NCI-H2081 treated with DMSO at 0.1 percent for 48 hours (cell line): ENCODE results near the gene SP140.
"Not testable (repeated sequence)": the region's sequence is repeated elsewhere in the genome, so short reads cannot be mapped to it uniquely, and the experiment has no call there.

ENCODE experiments used
- DNase-seq: peaks from one replicate; lab custom pipeline; 2025; lab: John Stamatoyannopoulos, UW

SP140 gene

DNA sequence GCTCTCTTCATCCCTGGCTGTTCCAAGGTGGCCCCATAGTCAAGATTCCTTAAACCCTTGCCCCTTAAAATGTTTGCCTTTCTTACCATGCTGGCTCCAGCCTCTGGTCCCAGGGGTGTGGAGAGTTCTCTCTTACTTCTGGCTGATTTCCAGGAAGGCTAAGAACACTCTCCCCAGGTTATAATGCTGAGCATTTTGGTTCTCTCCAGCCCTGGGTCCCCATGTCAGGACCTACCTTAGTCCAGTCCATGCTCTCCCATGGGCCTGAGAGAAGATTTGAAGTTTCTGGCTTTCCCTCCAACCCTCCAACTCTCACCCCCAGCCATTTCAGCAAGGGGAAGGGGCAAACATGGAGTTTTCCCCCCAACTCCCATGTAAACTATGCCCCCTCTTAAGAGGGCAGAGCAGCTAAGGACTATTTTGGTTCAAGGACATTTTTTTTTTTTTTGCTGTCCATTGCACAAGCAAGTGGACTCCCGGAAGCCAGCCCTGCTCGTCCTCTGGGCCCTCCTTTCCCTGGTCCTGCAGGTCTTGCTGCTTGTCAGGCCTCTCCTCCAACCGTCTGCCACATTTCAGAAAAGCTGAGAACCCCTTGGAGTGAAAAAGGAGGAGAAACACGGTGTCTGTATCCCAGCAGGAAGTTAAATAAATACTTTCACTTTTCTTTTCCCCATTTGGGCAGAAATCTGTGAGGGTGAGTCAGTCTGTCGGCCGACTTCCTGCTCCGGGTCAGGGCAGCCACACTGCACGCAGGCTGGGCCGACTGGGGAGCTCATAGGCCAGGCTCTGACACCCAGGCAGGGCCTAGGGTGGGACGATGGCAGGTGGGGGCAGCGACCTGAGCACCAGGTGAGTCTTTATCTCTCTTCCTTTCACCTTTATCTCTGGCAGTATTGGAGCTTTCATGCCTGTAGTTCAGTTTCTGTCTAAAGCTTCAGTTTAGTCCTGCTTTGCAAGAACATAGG lies 101.2 kb downstream of the SP140 start, which contains the start of gene SP140L:
Gene SP140L, plus strand, starts transcription at position 741 of the 965 bp plus-strand sequence. Its CDS starts 77 bp downstream, at position 818.
- no peak for DNase-seq

DNA sequence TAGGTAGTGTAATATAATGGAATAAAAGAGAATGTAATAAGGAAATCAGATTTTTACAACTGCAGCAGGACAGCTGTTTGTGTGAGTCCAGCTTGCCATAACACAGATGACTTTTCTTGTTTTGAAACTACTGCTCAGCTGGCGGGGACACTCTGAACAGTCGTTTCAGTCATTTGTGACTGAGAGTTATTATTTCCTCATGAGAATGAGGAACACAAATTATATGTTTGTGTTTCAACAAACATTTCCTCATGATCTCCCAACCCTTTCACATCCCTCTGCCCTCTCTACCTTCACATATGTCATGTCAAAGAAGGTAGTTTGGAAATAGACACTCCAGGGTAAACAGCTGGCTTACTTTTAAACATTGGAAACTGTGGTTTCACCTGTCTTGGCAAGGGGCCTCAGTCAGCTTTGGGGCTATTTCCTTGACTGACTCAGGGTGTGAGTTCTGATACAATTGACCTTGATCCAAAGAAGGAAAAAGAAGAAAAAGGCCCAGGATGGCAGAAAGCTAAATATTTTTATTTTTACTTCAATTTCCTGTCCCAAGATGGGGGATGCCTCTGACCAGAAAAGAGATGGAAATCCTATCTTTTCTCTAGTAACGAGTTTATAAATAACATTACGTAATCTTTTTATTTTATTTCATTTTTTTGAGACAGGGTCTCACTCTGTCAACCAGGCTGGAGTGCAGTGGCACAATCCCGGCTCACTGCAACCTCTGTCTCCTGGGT lies 102.0 kb downstream of the SP140 start:
- peak; percentile 49 for DNase-seq

DNA sequence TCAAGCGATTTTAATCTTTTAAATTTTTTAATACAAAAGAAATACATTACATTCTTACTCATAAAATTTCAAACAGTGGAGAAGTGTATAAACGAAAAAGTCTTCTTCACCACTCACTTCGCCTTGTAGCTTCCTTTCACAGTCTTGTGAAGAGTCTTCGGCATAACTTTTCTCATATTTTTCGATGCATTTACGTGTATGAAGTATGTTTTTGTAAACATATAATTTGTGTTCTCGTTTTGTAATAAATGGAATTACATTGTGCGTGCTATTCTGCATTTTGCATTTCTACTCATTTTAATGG lies 102.6 kb downstream of the SP140 start:
- DNase-seq = no peak

DNA sequence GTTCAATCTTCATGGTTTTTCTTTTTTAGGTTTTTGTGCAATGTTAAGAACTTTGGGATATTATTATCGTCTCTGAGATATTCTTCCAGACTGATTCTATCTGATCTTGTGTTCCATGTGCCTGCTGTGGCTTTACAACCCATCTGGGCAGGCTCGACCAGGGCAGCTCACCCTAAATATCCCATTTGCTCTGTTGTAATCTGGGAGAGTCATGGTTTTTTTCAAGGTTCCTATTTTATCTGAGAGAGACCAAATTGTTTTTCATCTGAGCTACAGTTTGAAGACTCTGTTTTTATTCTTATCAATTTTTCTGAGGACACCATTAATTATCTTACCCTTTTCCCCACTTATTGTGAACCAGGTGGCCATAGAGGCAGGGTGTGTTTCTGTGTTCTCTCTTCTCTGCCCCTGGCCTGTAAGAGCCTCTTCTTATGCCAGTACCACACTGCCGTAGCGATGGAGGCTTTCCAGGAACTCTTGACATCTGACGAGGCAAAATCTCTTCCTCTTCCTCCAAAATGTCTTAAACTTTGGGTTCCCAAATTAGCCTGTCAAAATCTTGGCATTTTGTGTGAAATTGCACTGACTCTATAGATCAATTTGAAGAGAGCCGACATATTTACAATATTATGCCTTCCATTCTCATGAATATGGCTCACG lies 104.5 kb downstream of the SP140 start:
- no peak for DNase-seq

DNA sequence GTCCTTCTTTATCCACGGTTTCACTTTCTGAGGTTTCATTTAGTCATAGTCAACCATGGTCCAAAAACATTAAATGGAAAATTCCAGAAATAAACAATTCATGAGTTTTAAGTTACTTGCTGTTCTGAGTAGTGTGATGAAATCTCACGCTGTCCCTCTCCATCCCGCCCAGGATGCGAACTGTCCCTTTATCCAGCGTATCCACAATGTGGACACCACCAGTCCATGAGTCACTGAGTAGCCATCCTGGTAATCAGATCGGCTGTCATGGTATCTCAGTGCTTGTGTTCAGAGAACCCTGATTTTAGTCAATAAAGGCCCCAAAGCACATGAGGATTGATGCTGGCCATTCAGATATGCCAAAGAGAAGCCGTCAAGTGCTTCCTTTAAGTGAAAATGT lies 105.2 kb downstream of the SP140 start:
- DNase-seq = no peak

DNA sequence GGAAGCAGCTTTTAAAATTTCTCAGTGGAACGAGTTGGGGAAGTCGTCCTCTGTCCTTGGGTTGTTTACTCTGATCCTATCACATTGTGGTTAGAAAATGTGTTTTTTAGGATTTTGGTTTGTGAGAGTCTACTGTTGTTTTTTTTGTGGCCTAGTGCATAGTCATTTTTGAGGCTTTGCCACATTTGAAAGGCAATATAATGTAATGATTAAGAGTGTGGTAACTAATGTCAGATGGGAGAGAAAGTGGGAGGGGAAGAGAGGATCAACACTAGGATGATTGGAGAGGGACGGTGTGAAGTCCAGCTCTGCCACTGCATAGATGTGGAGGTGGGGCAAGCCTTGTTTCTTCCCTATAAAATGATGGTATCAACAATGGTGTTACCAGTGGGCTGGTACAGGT lies 109.9 kb downstream of the SP140 start:
- DNase-seq = no peak

DNA sequence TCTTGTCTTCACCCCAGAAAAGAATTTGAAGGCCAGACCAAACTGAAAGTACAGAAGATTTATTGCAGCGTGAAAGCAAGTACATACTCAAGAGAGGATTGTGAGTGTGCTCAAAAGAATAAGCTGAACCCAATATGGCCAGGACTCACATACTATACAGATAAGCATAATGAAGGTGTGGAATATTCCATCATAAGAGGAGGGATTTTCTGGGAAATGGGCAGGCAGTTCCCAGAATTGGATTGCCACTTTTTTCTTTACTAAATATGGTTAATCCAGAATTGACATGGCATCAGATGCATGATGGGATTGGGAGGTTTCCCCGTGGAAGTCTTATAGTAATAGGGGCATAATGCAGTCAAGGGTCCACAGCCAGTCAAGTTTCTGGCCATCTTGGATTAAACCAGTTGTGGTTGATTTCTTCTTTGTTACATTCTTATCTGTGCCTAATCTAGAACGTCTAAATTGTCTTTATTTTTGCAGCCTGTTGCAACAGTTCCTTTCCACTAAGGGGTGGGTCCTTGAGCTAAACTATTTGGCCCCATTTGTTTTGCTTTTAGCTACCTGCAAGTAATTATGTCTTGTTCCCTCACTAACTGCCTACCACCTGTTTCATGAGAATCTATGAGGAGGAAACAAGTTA lies 110.4 kb downstream of the SP140 start:
- DNase-seq = no peak

DNA sequence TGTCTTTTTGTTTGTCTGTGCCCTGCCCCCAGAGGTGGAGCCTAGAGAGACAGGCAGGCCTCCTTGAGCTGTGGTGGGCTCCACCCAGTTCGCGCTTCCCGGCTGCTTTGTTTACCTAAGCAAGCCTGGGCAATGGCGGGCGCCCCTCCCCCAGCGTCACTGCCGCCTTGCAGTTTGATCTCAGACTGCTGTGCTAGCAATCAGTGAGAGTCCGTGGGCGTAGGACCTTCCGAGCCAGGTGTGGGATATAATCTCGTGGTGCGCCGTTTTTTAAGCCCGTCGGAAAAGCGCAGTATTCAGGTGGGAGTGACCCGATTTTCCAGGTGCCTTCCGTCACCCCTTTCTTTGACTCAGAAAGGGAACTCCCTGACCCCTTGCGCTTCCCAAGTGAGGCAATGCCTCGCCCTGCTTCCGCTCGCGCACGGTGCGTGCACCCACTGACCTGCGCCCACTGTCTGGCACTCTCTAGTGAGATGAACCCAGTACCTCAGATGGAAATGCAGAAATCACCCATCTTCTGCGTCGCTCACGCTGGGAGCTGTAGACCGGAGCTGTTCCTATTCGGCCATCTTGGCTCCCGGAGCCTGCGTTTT lies 116.5 kb downstream of the SP140 start:
- not testable (repeated sequence) for DNase-seq

DNA sequence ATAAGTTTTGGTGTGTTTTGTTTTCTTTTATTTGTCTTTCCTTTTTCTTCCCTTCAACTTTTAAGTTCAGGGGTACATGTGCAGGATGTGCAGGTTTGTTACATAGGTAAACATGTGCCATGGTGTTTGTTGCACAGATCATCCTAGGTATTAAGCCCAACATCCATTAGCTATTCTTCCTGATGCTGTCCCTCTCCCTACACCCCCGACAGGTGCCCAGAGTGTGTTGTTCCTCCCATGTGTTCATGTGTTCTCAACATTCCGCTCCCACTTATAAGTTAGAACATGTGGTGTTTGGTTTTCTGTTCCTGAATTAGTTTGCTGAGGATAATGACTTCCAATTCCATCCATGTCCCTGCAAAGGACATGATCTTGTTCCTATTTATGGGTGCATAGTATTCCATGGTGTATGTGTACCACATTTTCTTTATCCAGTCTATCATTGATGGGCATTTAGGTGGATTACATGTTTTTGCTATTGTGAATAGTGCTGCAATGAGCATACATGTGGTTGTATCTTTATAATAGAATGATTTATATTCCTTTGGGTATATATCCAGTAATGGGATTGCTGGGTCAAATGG lies 117.6 kb downstream of the SP140 start:
- not testable (repeated sequence) for DNase-seq

DNA sequence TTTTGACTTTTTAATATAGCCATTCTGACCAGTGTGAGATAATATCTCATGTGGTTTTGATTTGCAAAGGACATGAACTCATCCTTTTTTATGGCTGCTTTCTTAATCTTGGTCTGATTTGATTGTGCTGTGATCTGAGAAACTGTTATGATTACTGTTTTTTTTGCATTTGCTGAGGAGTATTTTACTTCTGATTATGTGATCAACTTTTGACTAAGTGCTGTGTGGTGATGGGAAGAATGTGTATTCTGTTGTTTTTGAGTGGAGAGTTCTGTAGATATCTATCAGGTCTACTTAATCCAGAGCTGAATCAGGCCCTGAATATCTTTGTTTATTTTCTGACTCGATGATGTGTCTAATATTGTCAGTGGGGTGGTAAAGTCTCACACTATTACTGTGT lies 118.2 kb downstream of the SP140 start:
- DNase-seq = no peak

DNA sequence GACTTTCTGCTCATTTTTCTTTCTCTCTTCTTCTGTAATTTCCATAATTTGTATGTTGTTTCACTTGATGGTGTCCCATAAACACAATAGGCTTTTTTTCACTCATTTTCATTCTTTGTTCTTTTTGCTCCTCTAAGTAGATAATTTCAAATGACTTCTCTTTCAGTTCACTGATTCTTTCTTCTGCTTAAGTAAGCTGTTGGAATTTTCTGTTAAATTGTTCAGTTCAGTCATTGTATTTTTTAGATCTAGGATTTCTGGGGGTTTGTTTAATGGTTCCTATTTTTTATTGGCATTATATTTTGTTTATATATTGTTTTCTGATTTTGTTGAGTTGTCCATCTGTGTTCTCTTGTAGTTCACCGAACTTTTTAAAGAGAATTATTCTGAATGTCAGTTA lies 120.9 kb downstream of the SP140 start:
- DNase-seq = no peak

DNA sequence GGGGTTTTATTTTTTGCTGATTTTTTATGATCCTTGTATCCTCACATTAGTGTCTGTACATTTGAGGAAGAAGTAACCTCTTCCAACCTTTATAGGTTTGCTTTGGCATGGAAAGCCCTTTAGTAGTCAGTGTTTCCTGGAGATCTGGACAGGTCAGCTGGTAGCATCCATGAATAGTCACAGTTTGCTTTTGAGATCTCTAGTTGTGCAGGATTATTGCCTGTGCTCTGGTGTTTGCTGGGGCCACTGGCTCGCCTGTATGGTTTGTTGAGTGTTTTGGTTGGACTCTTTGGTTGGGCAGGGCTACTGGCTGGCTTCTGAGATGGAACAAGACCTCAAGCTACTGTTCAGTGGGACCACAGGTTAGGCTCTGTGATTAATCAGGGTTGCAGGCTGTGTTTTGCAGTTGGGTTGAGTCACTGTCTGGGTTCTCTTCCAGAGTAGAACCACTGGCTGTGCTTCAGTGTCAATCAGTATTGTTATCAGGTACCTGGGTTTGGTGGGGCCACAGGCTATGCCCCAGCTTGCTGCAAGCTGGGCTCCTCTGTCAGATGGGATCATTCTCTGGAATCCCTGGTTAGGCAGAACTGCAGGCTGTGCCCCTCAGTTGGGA lies 121.5 kb downstream of the SP140 start:
- no peak for DNase-seq

DNA sequence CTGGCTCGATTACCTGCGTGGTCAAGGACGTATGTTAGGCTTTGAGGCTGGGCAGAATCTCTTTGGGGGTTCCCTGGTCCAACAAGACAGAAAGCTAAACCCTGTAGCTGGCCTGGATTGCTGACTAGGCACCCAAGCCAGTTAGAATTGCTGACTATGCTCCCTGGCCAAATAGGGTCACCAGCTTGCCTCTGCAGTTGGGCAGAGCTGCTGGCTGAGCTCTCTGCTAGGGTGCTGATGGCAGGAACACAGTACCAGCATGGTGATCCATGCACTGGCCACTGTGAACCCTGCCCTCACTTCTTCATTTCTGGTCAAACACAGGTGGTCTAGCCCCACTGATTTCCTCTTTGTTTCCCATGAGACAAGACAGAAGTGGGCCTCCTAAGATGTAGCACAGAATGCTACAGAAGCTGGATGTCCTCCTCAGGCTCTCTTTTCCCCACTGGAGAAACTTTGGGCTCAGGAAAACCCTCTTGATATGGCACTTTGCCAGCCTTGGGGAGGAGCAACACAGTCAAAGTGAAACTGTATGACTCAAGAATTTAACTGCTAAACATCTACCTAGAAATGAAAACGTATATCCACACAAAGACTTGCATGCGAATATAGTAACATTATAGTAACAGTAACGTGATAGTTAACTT lies 122.2 kb downstream of the SP140 start:
- no peak for DNase-seq

DNA sequence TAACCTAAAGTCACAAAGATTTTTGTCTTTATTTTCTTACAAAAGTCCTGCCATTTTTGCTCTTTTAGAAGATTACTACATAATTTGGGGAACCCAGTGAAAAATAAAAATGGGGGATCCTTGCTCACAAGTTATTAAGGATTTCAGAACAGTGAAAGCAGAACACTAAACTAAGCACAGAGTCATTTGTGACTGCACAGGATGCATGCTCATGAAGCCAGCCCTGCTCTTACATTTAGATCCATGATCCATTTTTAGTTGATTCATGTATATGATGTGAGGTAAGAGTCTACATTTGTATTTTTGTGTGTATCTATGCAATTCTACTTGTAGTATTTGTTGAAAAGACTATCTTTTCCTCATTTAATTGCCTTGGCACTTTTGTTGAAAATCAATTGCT lies 123.3 kb downstream of the SP140 start:
- DNase-seq = no peak

DNA sequence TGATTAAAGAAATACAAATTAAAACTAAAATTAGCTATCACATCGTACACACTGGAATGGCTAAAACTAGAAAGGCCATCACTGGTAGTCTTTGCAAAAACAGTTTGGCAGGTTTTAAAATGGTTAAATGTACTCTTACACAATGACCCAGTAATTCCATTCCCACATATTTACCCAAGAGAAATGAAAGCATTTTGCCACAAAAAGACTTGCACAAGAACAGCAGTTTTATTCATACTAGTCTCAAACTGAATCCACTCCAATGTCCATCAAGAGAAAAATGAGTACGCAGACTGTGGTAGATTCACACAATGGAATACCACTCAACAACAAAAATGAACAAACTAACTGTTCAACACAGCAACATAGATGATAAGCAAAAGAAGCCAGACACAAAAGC lies 130.5 kb downstream of the SP140 start:
- DNase-seq = no peak

DNA sequence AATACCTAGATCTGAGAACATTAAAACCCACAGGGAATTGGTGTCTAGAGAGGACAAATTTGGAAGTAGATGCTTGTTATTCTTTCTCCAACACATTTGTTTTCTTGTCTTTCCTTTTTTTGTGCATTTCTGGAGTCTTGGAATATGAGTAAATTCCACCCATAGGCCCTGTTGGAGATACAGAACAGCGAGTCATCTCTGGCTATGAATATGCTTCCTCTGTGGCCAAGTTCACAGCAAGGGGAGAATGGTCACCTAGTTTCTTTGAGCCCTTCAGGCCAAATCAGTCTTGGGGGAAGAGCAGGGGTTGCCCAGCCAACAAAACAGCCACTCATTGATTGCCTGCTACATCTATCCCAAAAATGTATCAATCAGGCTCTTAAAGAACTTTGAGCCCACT lies 132.8 kb downstream of the SP140 start:
- DNase-seq = no peak

DNA sequence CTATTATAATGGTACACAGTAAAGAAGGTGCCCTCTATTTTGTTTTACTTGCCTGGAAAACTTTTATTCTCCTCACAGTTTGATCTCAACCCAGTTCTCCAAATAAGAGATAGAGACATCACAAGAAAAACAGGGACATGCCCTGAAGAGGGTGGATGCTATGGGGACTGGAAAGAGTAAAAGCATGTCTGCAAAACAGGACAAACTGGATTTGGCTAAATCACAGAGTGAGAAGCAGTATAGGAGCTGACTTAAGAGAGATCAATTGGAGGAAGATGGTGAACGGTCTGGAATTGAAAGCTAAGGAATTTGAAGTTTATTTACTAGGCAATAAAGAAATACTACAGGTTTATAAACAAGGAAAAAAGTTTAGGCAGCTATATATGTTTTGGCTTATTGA lies 134.5 kb downstream of the SP140 start:
- DNase-seq = no peak

DNA sequence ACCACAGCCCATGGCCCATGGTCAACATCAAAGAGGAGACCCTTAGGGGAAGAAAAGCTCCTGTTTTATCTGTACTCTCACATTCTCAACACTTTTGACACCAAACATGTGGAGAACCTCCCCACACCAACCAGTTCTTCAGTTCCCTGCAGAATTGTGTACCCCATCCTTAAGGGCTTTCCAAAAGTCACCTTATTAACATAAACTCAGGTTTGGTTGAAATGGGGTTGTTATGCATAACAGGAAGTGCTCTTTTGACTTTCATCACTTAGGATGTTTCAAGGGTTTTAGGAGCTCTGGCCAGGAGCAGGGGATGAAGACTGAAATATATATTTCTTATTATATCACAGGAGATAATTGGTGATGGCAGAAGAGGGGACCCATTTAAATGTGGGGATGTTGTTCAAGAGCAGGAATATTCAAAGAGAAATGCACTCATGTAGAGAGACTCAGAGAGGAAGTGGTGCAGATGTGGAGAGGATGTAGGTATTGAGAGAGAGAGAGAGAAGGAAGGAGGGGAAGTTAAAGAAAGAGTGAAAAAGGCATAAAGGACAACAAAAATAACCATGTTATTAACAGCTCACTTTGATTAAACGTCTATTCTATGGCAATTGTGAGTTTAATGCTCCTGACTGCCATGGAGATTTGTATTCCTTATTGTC lies 136.6 kb downstream of the SP140 start:
- DNase-seq = no peak
